Measurements from ENCODE around the gene NLRP14.

Gene NLRP14

GRCh38 chr11:7020183-7020917 lies at the start of gene NLRP14, which contains the start of gene ZNF214:
Gene NLRP14, plus strand, starts transcription at chr11:7020479. Its CDS starts 18,108 bp downstream, at chr11:7038587.
Gene ZNF214, minus strand, starts transcription at chr11:7020346. Its CDS starts 17,511 bp downstream, at chr11:7002835.
- no peak for DNase-seq

- no peak for DNase-seq
Observed at GRCh38 chr11:6979365-6979764, 40.9 kb upstream of the NLRP14 start.

- no peak for DNase-seq
Observed at GRCh38 chr11:6986487-6986886, 33.8 kb upstream of the NLRP14 start.

- DNase-seq, result no peak
Observed at GRCh38 chr11:6988506-6988905, 31.8 kb upstream of the NLRP14 start.

GRCh38 chr11:6991227-6991626 lies 29.1 kb upstream of the NLRP14 start:
- no peak for DNase-seq

- no peak for DNase-seq
Observed at GRCh38 chr11:6992026-6992425, 28.3 kb upstream of the NLRP14 start.

GRCh38 chr11:6992457-6993417 lies 27.5 kb upstream of the NLRP14 start:
- no peak for DNase-seq

- DNase-seq, result no peak
Observed at GRCh38 chr11:6995703-6996102, 24.6 kb upstream of the NLRP14 start.

- no peak for DNase-seq
Observed at GRCh38 chr11:7004482-7004881, 15.8 kb upstream of the NLRP14 start.

- DNase-seq, result no peak
Observed at GRCh38 chr11:7014118-7014517, 6.2 kb upstream of the NLRP14 start.

- DNase-seq, result no peak
Observed at GRCh38 chr11:7016011-7016410, 4.3 kb upstream of the NLRP14 start.

- DNase-seq, result no peak
Observed at GRCh38 chr11:7019500-7020182, 638 bp upstream of the NLRP14 start.

GRCh38 chr11:7021318-7021717 lies 1.0 kb downstream of the NLRP14 start:
- no peak for DNase-seq

GRCh38 chr11:7028141-7028540 lies 7.9 kb downstream of the NLRP14 start:
- no peak for DNase-seq

- no peak for DNase-seq
Observed at GRCh38 chr11:7030836-7031235, 10.6 kb downstream of the NLRP14 start.

- no peak for DNase-seq
Observed at GRCh38 chr11:7031471-7031871, 11.2 kb downstream of the NLRP14 start.

GRCh38 chr11:7032692-7033091 lies 12.4 kb downstream of the NLRP14 start:
- DNase-seq, result no peak

- DNase-seq, result no peak
Observed at GRCh38 chr11:7034019-7034418, 13.7 kb downstream of the NLRP14 start.

- DNase-seq, result no peak
Observed at GRCh38 chr11:7046474-7047175, 26.3 kb downstream of the NLRP14 start.

GRCh38 chr11:7050191-7050590 lies 29.9 kb downstream of the NLRP14 start:
- DNase-seq, result no peak

GRCh38 chr11:7056828-7057513 lies 36.7 kb downstream of the NLRP14 start:
- no peak for DNase-seq

GRCh38 chr11:7057641-7058040 lies 37.4 kb downstream of the NLRP14 start:
- DNase-seq, result no peak
